IPS-20b (cell line): Measurements from ENCODE around the gene ERI3.

Source experiments
- H3K27ac ChIP-seq: one replicate; pipeline ENCODE4 v1.5.1; 2013; ENCODE audit warnings: low read length
- H3K27me3 ChIP-seq: 2 replicates; pipeline ENCODE4 v1.6.1; 2013; ENCODE audit warnings: mild to moderate bottlenecking, low read length, inconsistent platforms; ENCODE audit not compliant: insufficient read depth
- H3K36me3 ChIP-seq: 2 replicates; pipeline ENCODE4 v1.6.1; 2013; ENCODE audit warnings: low read depth, mild to moderate bottlenecking, inconsistent platforms, low read length, moderate library complexity; ENCODE audit not compliant: insufficient read depth
- H3K4me1 ChIP-seq: 2 replicates; pipeline ENCODE4 v1.6.1; 2013; ENCODE audit warnings: mild to moderate bottlenecking, control low read depth, inconsistent platforms, low read length, moderate library complexity; ENCODE audit not compliant: insufficient read depth
- H3K4me3 ChIP-seq: 2 replicates; pipeline ENCODE4 v1.5.1; 2013; ENCODE audit warnings: mild to moderate bottlenecking, low read length, inconsistent platforms
- H3K9ac ChIP-seq: 2 replicates; pipeline ENCODE4 v1.6.1; 2013; ENCODE audit warnings: low read depth, mild to moderate bottlenecking, inconsistent platforms, low read length, moderate library complexity
- H3K9me3 ChIP-seq: 2 replicates; pipeline ENCODE4 v1.6.1; 2013; ENCODE audit warnings: mild to moderate bottlenecking, low read depth, low read length, inconsistent platforms; ENCODE audit not compliant: insufficient read depth

ERI3 gene

DNA sequence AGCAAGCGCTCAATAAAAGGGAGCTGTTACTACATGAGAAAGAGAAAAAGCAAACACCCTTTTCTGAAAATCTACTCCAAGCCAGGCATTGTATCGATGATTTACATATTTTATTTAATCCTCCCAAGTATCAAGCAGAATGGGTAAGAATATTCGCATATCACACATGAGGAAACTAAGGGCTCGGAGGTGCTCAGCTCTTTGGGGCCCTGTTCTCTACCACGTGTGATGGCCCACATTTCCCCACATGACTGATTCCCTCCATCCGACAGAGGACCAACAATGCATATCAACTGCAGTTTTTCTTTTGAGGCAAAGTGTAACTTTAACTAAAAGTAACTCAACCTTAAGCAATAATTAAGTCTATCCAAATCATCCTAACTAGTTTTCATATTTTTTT lies 8.2 kb downstream of the ERI3 start:
- H3K36me3 ChIP-seq: peaks cover 2% of the 10 kb centered on the region; the same call in 1 of the 2 replicates
- no peak overlapping the region for H3K27ac ChIP-seq
- peaks cover 20% of the 10 kb centered on the region; the same call in 1 of the 2 replicates for H3K4me1 ChIP-seq
- H3K27me3 ChIP-seq: no peaks in the 10 kb centered on the region
- no peak overlapping the region for H3K4me3 ChIP-seq
- no peak overlapping the region for H3K9ac ChIP-seq
- no peaks in the 10 kb centered on the region for H3K9me3 ChIP-seq

DNA sequence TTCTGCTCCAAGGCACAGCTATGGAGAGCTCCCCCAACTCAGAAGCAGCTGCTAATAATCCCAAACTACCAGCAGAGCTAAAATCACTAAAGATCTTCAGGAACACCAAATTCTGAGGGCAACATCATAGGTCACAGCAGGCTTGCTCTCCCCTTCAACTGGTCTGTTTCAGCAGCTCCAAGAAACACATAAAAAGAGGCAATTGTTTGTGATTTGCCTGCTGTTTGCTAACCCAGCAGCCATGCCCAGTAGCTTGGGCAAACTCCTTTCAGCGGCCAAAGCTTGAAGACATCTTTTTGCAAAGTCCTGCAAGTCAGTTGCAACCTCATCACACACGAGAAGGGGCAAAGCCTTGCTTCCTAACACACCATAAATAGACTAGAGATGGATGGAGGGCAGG lies 8.9 kb downstream of the ERI3 start:
- H3K9ac ChIP-seq: no peak overlapping the region
- no peak overlapping the region for H3K4me3 ChIP-seq
- H3K27ac ChIP-seq: no peak overlapping the region
- no peaks in the 10 kb centered on the region for H3K36me3 ChIP-seq
- H3K27me3 ChIP-seq: no peaks in the 10 kb centered on the region
- H3K9me3 ChIP-seq: no peaks in the 10 kb centered on the region
- H3K4me1 ChIP-seq: peaks cover 20% of the 10 kb centered on the region; the same call in 1 of the 2 replicates

- Histone ChIP-seq H3K4me3 (no peak overlapping the region), H3K9ac (no peak overlapping the region), H3K27ac (no peak overlapping the region), H3K27me3 (no peaks in the 10 kb centered on the region), H3K9me3 (no peaks in the 10 kb centered on the region), H3K4me1 (peaks cover 27% of the 10 kb centered on the region), H3K36me3 (no peaks in the 10 kb centered on the region)
Observed at GRCh38 chr1:44345187-44345775, 9.8 kb downstream of the ERI3 start.

DNA sequence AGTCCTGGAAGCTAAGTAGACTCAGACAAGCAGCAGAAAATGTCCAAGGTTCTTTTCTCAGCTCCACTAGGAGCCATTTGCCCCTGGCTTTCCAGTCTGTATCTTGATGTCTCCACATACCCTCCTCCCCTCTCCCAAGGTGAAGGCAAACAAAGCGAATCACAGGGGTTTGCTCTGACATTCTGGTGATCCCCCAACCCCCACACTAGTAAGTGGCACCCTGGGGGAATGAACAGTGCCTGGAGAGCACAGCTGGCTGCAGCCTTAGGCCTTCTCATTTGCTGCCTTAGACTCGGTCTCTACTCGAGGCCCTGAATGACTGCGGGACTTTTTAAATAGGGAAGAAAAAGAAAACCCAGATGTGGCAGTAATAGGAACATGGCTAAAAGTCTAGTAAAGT lies 15.3 kb downstream of the ERI3 start:
- no peaks in the 10 kb centered on the region for H3K27me3 ChIP-seq
- no peak overlapping the region for H3K27ac ChIP-seq
- H3K9me3 ChIP-seq: peaks cover 5% of the 10 kb centered on the region; the same call in 1 of the 2 replicates
- peaks cover 17% of the 10 kb centered on the region for H3K4me1 ChIP-seq
- peaks cover 36% of the 10 kb centered on the region for H3K36me3 ChIP-seq
- no peak overlapping the region for H3K9ac ChIP-seq
- peak overlapping the region; percentile 43 for H3K4me3 ChIP-seq

- peaks cover 5% of the 10 kb centered on the region; the same call in 1 of the 2 replicates for H3K9me3 ChIP-seq
- peaks cover 46% of the 10 kb centered on the region for H3K36me3 ChIP-seq
- H3K27ac ChIP-seq: no peak overlapping the region
- H3K4me3 ChIP-seq: no peak overlapping the region
- H3K4me1 ChIP-seq: peaks cover 17% of the 10 kb centered on the region
- H3K9ac ChIP-seq: no peak overlapping the region
- no peaks in the 10 kb centered on the region for H3K27me3 ChIP-seq
Observed at GRCh38 chr1:44338136-44338535, 16.9 kb downstream of the ERI3 start.

GRCh38 chr1:44336668-44337067 lies 18.4 kb downstream of the ERI3 start:
- Histone ChIP-seq H3K9ac (no peak overlapping the region), H3K36me3 (peaks cover 46% of the 10 kb centered on the region), H3K27me3 (no peaks in the 10 kb centered on the region), H3K4me3 (no peak overlapping the region), H3K9me3 (peaks cover 5% of the 10 kb centered on the region; the same call in 1 of the 2 replicates), H3K27ac (no peak overlapping the region), H3K4me1 (peaks cover 17% of the 10 kb centered on the region)

GRCh38 chr1:44334968-44335367 lies 20.1 kb downstream of the ERI3 start:
- no peak overlapping the region for H3K9ac ChIP-seq
- peaks cover 54% of the 10 kb centered on the region for H3K36me3 ChIP-seq
- no peak overlapping the region for H3K4me3 ChIP-seq
- no peak overlapping the region for H3K27ac ChIP-seq
- H3K9me3 ChIP-seq: peaks cover 5% of the 10 kb centered on the region; the same call in 1 of the 2 replicates
- H3K4me1 ChIP-seq: peaks cover 7% of the 10 kb centered on the region; the same call in 1 of the 2 replicates
- H3K27me3 ChIP-seq: no peaks in the 10 kb centered on the region

GRCh38 chr1:44333376-44333775 lies 21.7 kb downstream of the ERI3 start:
- Histone ChIP-seq H3K27me3 (no peaks in the 10 kb centered on the region), H3K9ac (no peak overlapping the region), H3K4me1 (peaks cover 10% of the 10 kb centered on the region), H3K27ac (no peak overlapping the region), H3K9me3 (peaks cover 3% of the 10 kb centered on the region; the same call in 1 of the 2 replicates), H3K4me3 (no peak overlapping the region), H3K36me3 (peaks cover 47% of the 10 kb centered on the region)

- Histone ChIP-seq H3K4me1 (peaks cover 19% of the 10 kb centered on the region), H3K9ac (no peak overlapping the region), H3K27me3 (no peaks in the 10 kb centered on the region), H3K27ac (no peak overlapping the region), H3K36me3 (peaks cover 38% of the 10 kb centered on the region), H3K9me3 (no peaks in the 10 kb centered on the region), H3K4me3 (no peak overlapping the region)
Observed at GRCh38 chr1:44332505-44332904, 22.6 kb downstream of the ERI3 start.

- Histone ChIP-seq H3K9me3 (no peaks in the 10 kb centered on the region), H3K4me1 (peaks cover 23% of the 10 kb centered on the region), H3K36me3 (peaks cover 22% of the 10 kb centered on the region), H3K27me3 (no peaks in the 10 kb centered on the region), H3K4me3 (no peak overlapping the region), H3K9ac (no peak overlapping the region), H3K27ac (no peak overlapping the region)
Observed at GRCh38 chr1:44330935-44331334, 24.1 kb downstream of the ERI3 start.

- Histone ChIP-seq H3K9me3 (no peaks in the 10 kb centered on the region), H3K36me3 (peaks cover 9% of the 10 kb centered on the region), H3K27ac (no peak overlapping the region)
Observed at GRCh38 chr1:44328671-44329416, 26.2 kb downstream of the ERI3 start.

More at GRCh38 chr1:44328671-44329416, 26.2 kb downstream of the ERI3 start:
- H3K27me3 ChIP-seq: no peaks in the 10 kb centered on the region
- no peak overlapping the region for H3K4me3 ChIP-seq
- peaks cover 23% of the 10 kb centered on the region for H3K4me1 ChIP-seq
- no peak overlapping the region for H3K9ac ChIP-seq
